ENCODE data around the gene TPPP2. TPM values are rescaled to one million over a fixed set of nuclear protein-coding genes. Genes with fewer than 3 reads are reported as not detected.
A peak's percentile ranks its signal among the peaks of the same experiment; 100 is the strongest.

Gene TPPP2
- total and polyA plus RNA-seq, 2 experiments from 2014 or later, result 0.39 to 0.92 TPM

DNA sequence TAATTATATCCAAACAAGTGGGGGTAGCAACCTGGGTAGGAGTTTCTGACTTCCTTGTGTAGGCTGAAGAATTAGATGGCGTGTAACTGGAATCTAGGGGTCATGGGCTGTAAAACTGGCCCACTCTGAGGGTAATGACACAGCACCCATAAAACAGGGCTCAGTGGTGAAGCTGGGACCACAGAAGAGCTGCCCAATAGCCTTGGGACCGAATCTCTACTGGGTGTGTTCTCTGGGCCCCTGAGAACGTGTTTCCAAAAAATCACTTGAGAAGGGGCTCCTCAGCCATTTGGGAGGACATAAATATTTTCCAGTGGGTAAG, 31.3 kb downstream of the TPPP2 start:
- no peaks in the 10 kb centered on the region for H3K9me3 ChIP-seq (ENCODE audit: low read depth)
- H3K4me3 ChIP-seq, result no peak overlapping the region
- H3K27ac ChIP-seq, result no peak overlapping the region
- H3K27me3 ChIP-seq, result no peaks in the 10 kb centered on the region
- no peaks in the 10 kb centered on the region for H3K36me3 ChIP-seq
- H3K4me1 ChIP-seq (ENCODE audit: low read depth), result no peaks in the 10 kb centered on the region
- DNase-seq (ENCODE audit: low read depth in 1 of 2, low spot score in 1 of 2), result no peak
- TF ChIP-seq CTCF (IDR thresholded peaks at IDR 0.05; ENCODE audit: low read depth, low read length), result no peak

DNA sequence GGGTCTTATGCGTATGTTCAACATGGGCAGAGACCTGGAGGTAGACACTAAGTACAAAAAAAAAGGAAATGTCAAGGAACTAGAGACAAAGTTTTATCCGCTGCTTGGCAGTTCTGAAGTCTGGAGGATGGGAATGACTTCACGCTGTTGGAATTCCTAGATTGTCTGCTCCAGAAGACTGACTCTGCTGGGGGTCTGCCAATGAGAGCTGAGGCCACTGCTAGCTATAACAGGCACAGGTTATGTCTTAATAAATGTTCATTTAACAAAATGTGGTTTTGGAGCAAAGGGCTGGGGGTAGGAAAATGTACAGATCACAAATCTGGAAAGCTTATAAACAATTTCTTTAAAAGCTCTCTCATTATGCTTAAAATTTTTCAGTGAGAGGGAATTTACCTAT, 33.5 kb downstream of the TPPP2 start:
- H3K27me3 ChIP-seq, result no peaks in the 10 kb centered on the region
- no peak overlapping the region for H3K27ac ChIP-seq
- H3K4me3 ChIP-seq, result no peak overlapping the region
- no peaks in the 10 kb centered on the region for H3K4me1 ChIP-seq (ENCODE audit: low read depth)
- H3K9me3 ChIP-seq (ENCODE audit: low read depth), result no peaks in the 10 kb centered on the region
- peak in 1 of 2 donors; percentile 93 for DNase-seq (ENCODE audit: low read depth in 1 of 2, low spot score in 1 of 2)
- H3K36me3 ChIP-seq, result no peaks in the 10 kb centered on the region
- TF ChIP-seq CTCF (IDR thresholded peaks at IDR 0.05; ENCODE audit: low read depth, low read length), result no peak

DNA sequence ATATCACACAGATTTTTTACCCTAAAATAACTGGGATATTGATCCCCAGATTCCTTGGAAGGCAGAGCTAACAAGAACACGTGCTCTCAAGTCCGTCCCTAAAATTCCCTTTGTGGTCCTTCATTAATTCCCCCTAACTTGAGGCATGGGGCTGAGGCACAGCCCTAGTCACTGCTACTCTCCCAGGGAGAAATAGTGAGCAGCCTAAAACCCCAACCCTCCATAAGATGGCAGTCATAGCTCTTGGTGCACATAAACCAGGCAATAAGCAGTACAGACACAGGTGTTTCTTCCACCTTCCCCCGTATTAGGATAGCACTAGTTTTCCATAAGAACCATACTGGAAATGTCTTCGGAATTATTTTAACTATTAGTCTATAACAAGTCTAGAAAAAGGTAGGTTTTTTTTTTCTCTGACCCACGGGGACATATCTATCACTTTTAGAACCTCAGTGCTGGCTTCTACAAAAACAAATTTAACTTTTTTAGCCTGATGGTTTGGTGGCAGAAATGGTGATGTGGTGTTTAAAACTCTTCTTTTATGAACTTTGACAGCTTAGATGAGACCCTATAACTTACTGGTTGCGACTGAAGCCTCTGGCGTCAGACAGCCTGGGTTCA, 37.0 kb downstream of the TPPP2 start:
- H3K27ac ChIP-seq, result no peak overlapping the region

GRCh38 chr14:21068521-21069387, 38.7 kb downstream of the TPPP2 start:
- Histone ChIP-seq H3K36me3 (no peaks in the 10 kb centered on the region), H3K27ac (no peak overlapping the region), H3K9me3 (ENCODE audit: low read depth) (no peaks in the 10 kb centered on the region), H3K4me1 (ENCODE audit: low read depth) (peaks cover 8% of the 10 kb centered on the region), H3K4me3 (peak overlapping the region; percentile 85), H3K27me3 (no peaks in the 10 kb centered on the region)
- DNase-seq (ENCODE audit: low read depth in 1 of 2, low spot score in 1 of 2), result peak; percentile 63 to 89
- peak; percentile 68 for TF ChIP-seq CTCF (IDR thresholded peaks at IDR 0.05; ENCODE audit: low read depth, low read length)

More for the DNA sequence above, 37.0 kb downstream of the TPPP2 start:
- Histone ChIP-seq H3K4me1 (ENCODE audit: low read depth) (peaks cover 5% of the 10 kb centered on the region), H3K9me3 (ENCODE audit: low read depth) (no peaks in the 10 kb centered on the region), H3K4me3 (no peak overlapping the region), H3K36me3 (no peaks in the 10 kb centered on the region), H3K27me3 (no peaks in the 10 kb centered on the region)
- TF ChIP-seq CTCF (IDR thresholded peaks at IDR 0.05; ENCODE audit: low read depth, low read length), result peak; percentile 27
- no peak for DNase-seq (ENCODE audit: low read depth in 1 of 2, low spot score in 1 of 2)

DNA sequence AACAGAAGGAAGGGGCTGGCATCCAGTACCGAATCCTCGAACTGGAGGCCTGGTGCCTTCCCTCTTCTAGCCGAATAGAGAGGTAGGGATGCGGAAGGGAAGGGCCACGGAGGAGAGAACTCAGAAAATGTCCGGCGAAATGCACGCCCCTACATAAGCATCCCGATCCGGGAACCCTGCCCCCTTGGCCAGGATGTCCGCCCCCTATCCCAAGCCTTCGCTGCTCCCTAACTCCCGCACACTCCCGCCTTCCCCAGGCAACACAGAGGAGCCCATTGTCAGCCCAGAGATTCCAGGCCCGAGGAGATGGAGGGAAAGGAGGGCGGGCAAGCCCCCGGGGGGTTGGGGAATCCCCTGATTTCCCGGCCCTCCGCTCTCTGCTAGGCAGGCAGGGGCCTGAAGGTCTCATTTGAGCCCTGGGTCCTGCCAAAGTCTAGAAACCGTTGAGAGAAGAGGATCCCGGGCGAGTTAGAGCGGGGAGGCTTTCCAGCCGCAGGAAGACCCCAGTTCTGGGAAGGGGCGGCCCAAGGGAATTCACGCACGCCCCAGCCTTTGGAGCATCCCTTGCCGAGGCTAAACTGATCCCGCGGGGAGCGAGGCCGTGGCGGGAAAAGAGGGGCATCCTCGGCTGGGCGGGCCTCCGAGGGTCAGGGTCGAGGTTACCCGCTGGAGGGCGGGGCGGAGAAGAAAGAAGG, 39.5 kb downstream of the TPPP2 start:
- Histone ChIP-seq H3K27me3 (no peaks in the 10 kb centered on the region), H3K36me3 (no peaks in the 10 kb centered on the region), H3K9me3 (ENCODE audit: low read depth) (no peaks in the 10 kb centered on the region), H3K4me1 (ENCODE audit: low read depth) (peaks cover 8% of the 10 kb centered on the region), H3K27ac (peak overlapping the region; percentile 77), H3K4me3 (peak overlapping the region; percentile 85)
- no peak for TF ChIP-seq CTCF (IDR thresholded peaks at IDR 0.05; ENCODE audit: low read depth, low read length)
- DNase-seq (ENCODE audit: low read depth in 1 of 2, low spot score in 1 of 2), result peak in 1 of 2 donors; percentile 71

Data from cardiac muscle cell (in vitro differentiated cells and primary cell).